Measurements from ENCODE around the gene EXOC4. TPM values are rescaled to one million over a fixed set of nuclear protein-coding genes. Genes with fewer than 3 reads are reported as not detected.
"Not testable (repeated sequence)": the region's sequence is repeated elsewhere in the genome, so short reads cannot be mapped to it uniquely, and the experiment has no call there.

EXOC4 gene
- total RNA-seq = 136 and 145 TPM in 2 replicates
- long read RNA-seq, full-length matches to known transcripts = 128 of 259 reads
- long read RNA-seq, partial matches to known transcripts = 93 of 259 reads
- long read RNA-seq, other reads (novel, unspliced or antisense) = 38 of 259 reads

GRCh38 chr7:133252858-133253518, at the start of gene EXOC4:
TSS of gene EXOC4 (plus strand) at chr7:133253078.
- Mint-ChIP-seq H3K27me3 (no peaks in the 10 kb centered on the region), H3K4me1 (ENCODE audit: low read depth) (peaks cover 17% of the 10 kb centered on the region), H3K36me3 (ENCODE audit: insufficient read depth) (peaks cover 7% of the 10 kb centered on the region), H3K4me3 (ENCODE audit: low read depth) (peak within 1 kb of the TSS; percentile 94), H3K9me3 (ENCODE audit: low read depth) (peaks cover 11% of the 10 kb centered on the region), H3K27ac (peak within 1 kb of the TSS; percentile 99)
- DNase-seq (ENCODE audit: low spot score, unreplicated experiment) = peak; percentile 85
- no peak for TF ChIP-seq CTCF (IDR thresholded peaks at IDR 0.05; ENCODE audit: unreplicated experiment)

- no peak overlapping the region for H3K27ac Mint-ChIP-seq
- H3K4me3 Mint-ChIP-seq (ENCODE audit: low read depth) = no peak overlapping the region
- H3K27me3 Mint-ChIP-seq = no peaks in the 10 kb centered on the region
- H3K36me3 Mint-ChIP-seq (ENCODE audit: insufficient read depth) = no peaks in the 10 kb centered on the region
- H3K9me3 Mint-ChIP-seq (ENCODE audit: low read depth) = peaks cover 4% of the 10 kb centered on the region
- TF ChIP-seq CTCF (IDR thresholded peaks at IDR 0.05; ENCODE audit: unreplicated experiment) = no peak
- DNase-seq (ENCODE audit: low spot score, unreplicated experiment) = no peak
- H3K4me1 Mint-ChIP-seq (ENCODE audit: low read depth) = no peaks in the 10 kb centered on the region
Observed at GRCh38 chr7:133203490-133203889, 49.4 kb upstream of the EXOC4 start.

- Mint-ChIP-seq H3K27ac (no peak overlapping the region), H3K4me3 (ENCODE audit: low read depth) (no peak overlapping the region), H3K4me1 (ENCODE audit: low read depth) (no peaks in the 10 kb centered on the region), H3K9me3 (ENCODE audit: low read depth) (peaks cover 13% of the 10 kb centered on the region), H3K27me3 (no peaks in the 10 kb centered on the region), H3K36me3 (ENCODE audit: insufficient read depth) (no peaks in the 10 kb centered on the region)
- TF ChIP-seq CTCF (IDR thresholded peaks at IDR 0.05; ENCODE audit: unreplicated experiment) = peak; percentile 13
- DNase-seq (ENCODE audit: low spot score, unreplicated experiment) = no peak
Observed at GRCh38 chr7:133207687-133208086, 45.2 kb upstream of the EXOC4 start.

- not testable (repeated sequence) for H3K4me1 Mint-ChIP-seq (ENCODE audit: low read depth); H3K27ac Mint-ChIP-seq; H3K27me3 Mint-ChIP-seq
Observed at GRCh38 chr7:133210817-133211216, 42.1 kb upstream of the EXOC4 start.

GRCh38 chr7:133213772-133214171, 39.1 kb upstream of the EXOC4 start:
- H3K27ac Mint-ChIP-seq; H3K4me3 Mint-ChIP-seq (ENCODE audit: low read depth); H3K4me1 Mint-ChIP-seq (ENCODE audit: low read depth); DNase-seq (ENCODE audit: low spot score, unreplicated experiment); H3K36me3 Mint-ChIP-seq (ENCODE audit: insufficient read depth); H3K9me3 Mint-ChIP-seq (ENCODE audit: low read depth); H3K27me3 Mint-ChIP-seq: not testable (repeated sequence)

More at GRCh38 chr7:133210817-133211216, 42.1 kb upstream of the EXOC4 start:
- H3K9me3 Mint-ChIP-seq (ENCODE audit: low read depth) = peaks cover 13% of the 10 kb centered on the region
- not testable (repeated sequence) for DNase-seq (ENCODE audit: low spot score, unreplicated experiment); H3K36me3 Mint-ChIP-seq (ENCODE audit: insufficient read depth); H3K4me3 Mint-ChIP-seq (ENCODE audit: low read depth)

GRCh38 chr7:133217773-133218172, 35.1 kb upstream of the EXOC4 start:
- DNase-seq (ENCODE audit: low spot score, unreplicated experiment) = no peak
- Mint-ChIP-seq H3K36me3 (ENCODE audit: insufficient read depth) (no peaks in the 10 kb centered on the region), H3K4me3 (ENCODE audit: low read depth) (no peak overlapping the region), H3K27ac (no peak overlapping the region), H3K9me3 (ENCODE audit: low read depth) (peaks cover 4% of the 10 kb centered on the region), H3K27me3 (no peaks in the 10 kb centered on the region), H3K4me1 (ENCODE audit: low read depth) (no peaks in the 10 kb centered on the region)
- TF ChIP-seq CTCF (IDR thresholded peaks at IDR 0.05; ENCODE audit: unreplicated experiment) = no peak

Data from progenitor cell of endocrine pancreas (in vitro differentiated cells).